ENCODE measurements around the gene FAM163B.

GRCh38 chr9:133558191-133559126 lies 50.7 kb downstream of the FAM163B start:
- no peak for TF ChIP-seq CTCF (IDR thresholded peaks at IDR 0.05; ENCODE audit: poor library complexity)
- no peak for TF ChIP-seq EZH2 (IDR thresholded peaks at IDR 0.05; ENCODE audit: borderline replicate concordance)
- TF ChIP-seq EZH2phosphoT487 (IDR thresholded peaks at IDR 0.05; ENCODE audit: low read depth, severe bottlenecking, unreplicated experiment): no peak

Measured in hepatocyte (in vitro differentiated cells).